Stimulated activated CD4-positive, alpha-beta T cell treated with anti-CD3 and anti-CD28 coated beads, TNF-alpha, amount 100 ng/mL, for 4 hours (primary cell): ENCODE measurements around the gene EEF2.
"Not testable (repeated sequence)": the region's sequence is repeated elsewhere in the genome, so short reads cannot be mapped to it uniquely, and the experiment has no call there.

ENCODE experiments used
- DNase-seq, 3 experiments: peaks; one replicate each; pipeline ENCODE4 v3.0.0-alpha.2; 2020; ENCODE audit warnings: low read depth in 3 of 3

Gene EEF2

GRCh38 chr19:3944018-3944721 lies 41.1 kb downstream of the EEF2 start:
- no peak for DNase-seq

GRCh38 chr19:3942790-3943409 lies 42.4 kb downstream of the EEF2 start:
- no peak for DNase-seq

GRCh38 chr19:3938300-3938950 lies 46.8 kb downstream of the EEF2 start:
- DNase-seq, result not testable (repeated sequence)

DNA sequence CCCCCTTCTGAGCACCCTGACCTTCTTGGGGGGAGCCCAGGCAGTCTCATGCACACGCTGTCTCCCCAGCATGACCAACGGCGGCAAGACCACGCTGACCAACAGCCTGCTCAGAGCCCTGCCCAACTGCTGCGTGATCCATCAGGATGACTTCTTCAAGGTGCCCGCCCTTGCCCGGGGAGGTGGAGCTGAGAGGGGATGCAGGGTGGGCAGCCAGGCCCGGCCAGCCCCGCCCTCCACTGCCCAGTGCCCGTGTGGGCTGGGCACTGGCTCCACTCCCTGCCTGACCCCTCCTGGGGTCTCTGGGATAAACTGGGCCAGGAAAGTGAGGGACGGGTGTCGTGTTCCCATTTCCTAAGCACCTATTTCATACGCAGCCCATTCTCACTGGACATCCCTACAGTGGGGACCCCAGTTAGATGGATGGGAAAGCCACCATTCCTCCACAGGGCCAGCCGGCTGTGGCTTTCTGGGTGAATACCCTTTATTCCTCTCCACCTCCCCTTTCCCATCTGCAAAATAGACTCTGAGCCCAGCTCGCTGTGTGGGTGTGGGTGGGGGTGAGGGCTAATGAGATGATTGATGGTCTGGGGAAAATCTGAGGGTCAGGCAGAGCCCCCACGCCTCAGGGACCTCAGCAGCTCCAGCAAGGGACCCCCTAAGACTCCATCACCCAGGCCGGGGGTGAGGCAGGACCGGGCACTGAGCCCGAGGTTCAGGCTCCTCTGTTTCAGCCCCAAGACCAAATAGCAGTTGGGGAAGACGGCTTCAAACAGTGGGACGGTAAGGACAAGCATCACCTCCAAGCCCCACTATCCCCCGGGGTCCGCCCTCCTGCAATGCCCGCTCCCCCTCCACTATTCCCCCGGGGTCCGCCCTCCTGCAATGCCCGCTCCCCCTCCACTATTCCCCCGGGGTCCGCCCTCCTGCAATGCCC lies 48.5 kb downstream of the EEF2 start:
- DNase-seq, result no peak

DNA sequence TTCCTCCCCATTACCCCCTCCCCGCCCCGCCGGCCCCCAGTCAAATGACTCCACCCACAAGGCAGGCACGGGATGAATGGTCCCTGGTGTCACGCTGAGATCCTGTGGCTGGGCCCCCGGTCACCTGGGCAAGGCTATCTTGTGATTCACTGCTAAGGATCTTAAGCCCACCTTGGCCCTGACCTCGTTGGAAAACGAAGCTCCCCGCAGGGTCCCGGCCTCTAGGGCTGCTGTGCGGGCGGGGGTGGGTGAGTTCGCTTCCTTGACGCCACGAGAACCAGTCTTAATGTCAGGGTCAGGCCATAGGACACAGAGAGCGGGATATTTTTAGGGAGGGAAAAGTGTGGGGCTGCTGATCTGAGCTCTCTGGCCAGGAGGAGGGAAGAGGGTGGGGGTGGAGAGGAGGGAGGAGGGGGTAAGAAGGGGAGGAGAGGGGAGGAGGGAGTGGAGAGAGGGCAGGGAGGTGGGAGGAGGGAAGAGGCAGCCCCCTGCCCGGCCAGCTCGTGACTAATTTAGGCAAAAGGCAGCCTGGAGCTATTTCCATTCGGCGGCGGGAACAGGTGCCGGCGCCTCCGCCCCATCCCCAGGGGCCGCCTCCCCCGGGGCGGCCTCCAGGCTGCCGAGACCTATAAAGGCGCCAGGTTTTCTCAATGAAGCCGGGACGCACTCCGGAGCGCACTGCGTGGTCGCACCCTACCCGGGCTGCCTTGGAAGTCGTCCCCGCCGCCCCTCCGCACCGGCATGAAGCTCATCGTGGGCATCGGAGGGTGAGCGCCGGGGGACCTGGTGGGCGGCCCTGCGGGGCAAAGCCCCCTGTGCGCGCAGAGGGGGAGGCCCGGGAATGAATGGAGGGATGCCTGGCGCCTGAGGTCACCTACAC lies 52.1 kb downstream of the EEF2 start, which contains the start of gene NMRK2:
TSS of gene NMRK2 (plus strand) at position 139 of the 880 bp plus-strand sequence. CDS start at position 742, 603 bp downstream.
- DNase-seq, result no peak

DNA sequence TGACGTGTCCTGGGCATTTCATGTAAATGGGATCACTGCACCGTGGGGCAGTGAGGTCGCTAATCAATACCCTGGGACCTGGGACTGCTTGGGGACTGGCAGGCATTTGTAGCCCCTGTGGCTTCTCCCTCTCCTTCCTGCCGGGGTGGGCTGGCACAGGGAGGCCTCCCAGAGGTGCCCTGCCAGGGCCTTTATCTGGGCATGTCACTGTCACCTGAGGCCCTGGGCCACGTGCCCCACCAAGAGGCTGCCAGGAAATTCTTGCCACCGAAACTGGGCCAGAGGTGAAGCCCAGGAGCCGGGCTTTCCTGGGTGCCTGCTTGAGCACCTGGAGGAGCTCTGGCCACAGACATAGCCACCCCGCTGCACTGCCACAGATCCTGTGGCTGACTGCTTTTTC lies 54.2 kb downstream of the EEF2 start:
- DNase-seq, result no peak
